ENCODE data around the gene STOML1. TPM values are rescaled to one million over a fixed set of nuclear protein-coding genes. Genes with fewer than 3 reads are reported as not detected.

STOML1 gene
- polyA plus RNA-seq, 1 donor (not counting 4 experiments of a cell fraction or from before 2014, with no cell fraction given), result 7.0 TPM

DNA sequence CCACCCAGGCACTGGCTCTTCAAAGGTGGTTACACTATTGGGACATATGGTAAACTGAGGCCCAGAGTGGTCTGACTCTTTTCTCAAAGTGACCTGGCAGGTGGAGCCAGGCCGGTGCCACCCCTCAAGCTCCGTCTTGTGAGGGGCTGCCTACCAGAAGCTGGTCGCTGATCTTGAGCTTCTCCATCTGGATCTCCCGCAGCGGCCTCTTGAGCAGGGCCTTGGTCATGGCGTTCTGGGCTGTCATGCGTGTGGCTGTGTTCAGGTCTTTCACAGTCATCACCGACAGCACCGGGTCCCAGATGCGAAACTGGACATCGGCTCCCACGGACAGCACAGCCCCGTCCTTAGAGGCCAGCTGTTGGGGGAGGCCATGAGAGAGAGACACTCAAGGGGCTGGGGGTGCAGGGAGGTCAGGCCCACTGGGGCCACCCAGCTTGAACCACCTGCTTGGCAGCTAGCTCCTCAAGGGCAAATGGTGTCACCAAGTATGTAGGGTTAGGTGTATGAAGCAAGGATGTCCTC lies 3.6 kb downstream of the STOML1 start:
- Histone ChIP-seq H3K27ac (ENCODE audit: control insufficient read depth, insufficient read depth, low read length) (peak overlapping the region; percentile 83), H2AFZ (ENCODE audit: control insufficient read depth, low read length) (no peak overlapping the region), H3K27me3 (ENCODE audit: control insufficient read depth, extremely low read depth, insufficient read depth, low read length) (no peaks in the 10 kb centered on the region), H4K20me1 (ENCODE audit: control insufficient read depth, extremely low read depth, insufficient read depth, low read length) (no peaks in the 10 kb centered on the region), H3K36me3 (ENCODE audit: control insufficient read depth in 2 of 2, extremely low read depth in 1 of 2, insufficient read depth in 2 of 2, low read length in 2 of 2) (peaks cover 0 to 4% of the 10 kb centered on the region in 2 experiments), H3K9ac (ENCODE audit: control insufficient read depth, extremely low read depth, insufficient read depth, low read length) (peak overlapping the region; percentile 60), H3K79me2 (ENCODE audit: control insufficient read depth, insufficient read depth, low read length) (no peaks in the 10 kb centered on the region), H3K4me2 (ENCODE audit: control insufficient read depth, extremely low read depth, insufficient read depth, low read depth, low read length) (peak overlapping the region; percentile 49), H3K9me1 (ENCODE audit: control insufficient read depth, extremely low read depth, insufficient read depth, low read length) (no peaks in the 10 kb centered on the region), H3K4me3 (ENCODE audit: control insufficient read depth in 2 of 3, extremely low read depth in 1 of 3, insufficient read depth in 2 of 3, low read depth in 1 of 3, low read length in 3 of 3) (no peak overlapping the region), H3K4me1 (ENCODE audit: control insufficient read depth, extremely low read depth, insufficient read depth, low read length) (peaks cover 78% of the 10 kb centered on the region), H3K9me3 (ENCODE audit: control insufficient read depth, low read depth, low read length) (no peaks in the 10 kb centered on the region)
- no peak for FAIRE-seq
- DNase-seq (ENCODE audit: low read depth, low spot score), result no peak
- dilution Hi-C loops (cut with MboI; ENCODE audit: extremely low pct_ligation_motif_present, low sequenced_read_pairs), result no loop called here
- no peak for TF ChIP-seq EZH2 (IDR thresholded peaks at IDR 0.05; ENCODE audit: low read length)

DNA sequence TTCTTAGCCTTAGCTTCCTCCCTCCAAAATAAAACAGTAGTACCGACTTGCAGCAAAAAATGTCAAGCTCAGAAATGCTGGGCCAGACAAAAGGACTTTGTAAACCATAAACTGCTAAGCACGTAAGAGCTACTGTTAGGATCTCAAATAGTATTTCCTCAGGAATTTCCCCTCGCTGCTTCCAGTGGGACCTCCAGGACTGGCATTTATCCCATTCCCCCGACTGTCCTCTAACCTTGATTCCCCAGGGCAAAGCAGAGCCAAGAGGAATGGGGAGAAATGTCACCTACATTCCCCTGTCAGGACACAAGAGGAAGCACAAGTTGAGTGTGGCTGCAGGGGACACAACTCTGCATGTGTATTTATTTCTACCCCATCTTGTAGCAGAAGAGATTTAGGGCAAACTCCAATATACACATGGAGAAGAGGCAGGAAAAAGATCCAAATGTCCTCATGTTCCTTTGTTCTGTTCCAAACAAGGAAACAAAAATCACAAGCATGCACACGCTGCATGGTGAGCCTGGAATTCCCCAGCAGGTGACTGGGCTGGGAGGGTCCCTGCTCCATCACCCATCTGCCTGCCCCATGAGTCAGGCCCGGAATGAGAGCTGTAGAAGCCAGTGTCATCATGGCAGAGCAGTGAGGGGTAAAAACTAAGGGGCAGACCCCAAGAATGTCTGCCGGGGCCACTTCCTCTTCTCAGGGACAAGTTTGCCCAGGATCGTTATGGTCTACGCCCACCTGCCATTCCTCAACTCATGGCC lies 4.2 kb downstream of the STOML1 start:
- no peak overlapping the region for H2AFZ ChIP-seq (ENCODE audit: control insufficient read depth, low read length)
- FAIRE-seq (peak; percentile 86), DNase-seq (ENCODE audit: low read depth, low spot score) (no peak)
- peak overlapping the region; percentile 49 for H3K4me2 ChIP-seq (ENCODE audit: control insufficient read depth, extremely low read depth, insufficient read depth, low read depth, low read length)
- H3K4me3 ChIP-seq (ENCODE audit: control insufficient read depth in 2 of 3, extremely low read depth in 1 of 3, insufficient read depth in 2 of 3, low read depth in 1 of 3, low read length in 3 of 3), result peak overlapping the region in 1 of 3 experiments; percentile 3
- no peaks in the 10 kb centered on the region for H3K9me1 ChIP-seq (ENCODE audit: control insufficient read depth, extremely low read depth, insufficient read depth, low read length)
- no peak for TF ChIP-seq EZH2 (IDR thresholded peaks at IDR 0.05; ENCODE audit: low read length)
- TF ChIP-seq, protein P1, sequence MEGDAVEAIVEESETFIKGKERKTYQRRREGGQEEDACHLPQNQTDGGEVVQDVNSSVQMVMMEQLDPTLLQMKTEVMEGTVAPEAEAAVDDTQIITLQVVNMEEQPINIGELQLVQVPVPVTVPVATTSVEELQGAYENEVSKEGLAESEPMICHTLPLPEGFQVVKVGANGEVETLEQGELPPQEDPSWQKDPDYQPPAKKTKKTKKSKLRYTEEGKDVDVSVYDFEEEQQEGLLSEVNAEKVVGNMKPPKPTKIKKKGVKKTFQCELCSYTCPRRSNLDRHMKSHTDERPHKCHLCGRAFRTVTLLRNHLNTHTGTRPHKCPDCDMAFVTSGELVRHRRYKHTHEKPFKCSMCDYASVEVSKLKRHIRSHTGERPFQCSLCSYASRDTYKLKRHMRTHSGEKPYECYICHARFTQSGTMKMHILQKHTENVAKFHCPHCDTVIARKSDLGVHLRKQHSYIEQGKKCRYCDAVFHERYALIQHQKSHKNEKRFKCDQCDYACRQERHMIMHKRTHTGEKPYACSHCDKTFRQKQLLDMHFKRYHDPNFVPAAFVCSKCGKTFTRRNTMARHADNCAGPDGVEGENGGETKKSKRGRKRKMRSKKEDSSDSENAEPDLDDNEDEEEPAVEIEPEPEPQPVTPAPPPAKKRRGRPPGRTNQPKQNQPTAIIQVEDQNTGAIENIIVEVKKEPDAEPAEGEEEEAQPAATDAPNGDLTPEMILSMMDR (optimal IDR thresholded peaks at IDR 0.05 in 1 of 3, IDR thresholded peaks at IDR 0.05 in 1 of 3, conservative IDR thresholded peaks at IDR 0.05 in 1 of 3; ENCODE audit: extremely low read depth in 1 of 3, insufficient read depth in 2 of 3, low read length in 3 of 3), result no peak
- H3K79me2 ChIP-seq (ENCODE audit: control insufficient read depth, insufficient read depth, low read length), result no peaks in the 10 kb centered on the region
- no peaks in the 10 kb centered on the region for H3K27me3 ChIP-seq (ENCODE audit: control insufficient read depth, extremely low read depth, insufficient read depth, low read length)
- no peaks in the 10 kb centered on the region for H3K9me3 ChIP-seq (ENCODE audit: control insufficient read depth, low read depth, low read length)
- peaks cover 0 to 4% of the 10 kb centered on the region in 2 experiments for H3K36me3 ChIP-seq (ENCODE audit: control insufficient read depth in 2 of 2, extremely low read depth in 1 of 2, insufficient read depth in 2 of 2, low read length in 2 of 2)
- H4K20me1 ChIP-seq (ENCODE audit: control insufficient read depth, extremely low read depth, insufficient read depth, low read length), result no peaks in the 10 kb centered on the region
- H3K27ac ChIP-seq (ENCODE audit: control insufficient read depth, insufficient read depth, low read length), result peak overlapping the region; percentile 83
- H3K9ac ChIP-seq (ENCODE audit: control insufficient read depth, extremely low read depth, insufficient read depth, low read length), result peak overlapping the region; percentile 60
- dilution Hi-C loops (cut with MboI; ENCODE audit: extremely low pct_ligation_motif_present, low sequenced_read_pairs), result no loop called here
- H3K4me1 ChIP-seq (ENCODE audit: control insufficient read depth, extremely low read depth, insufficient read depth, low read length), result peaks cover 85% of the 10 kb centered on the region
